ENCODE results near the gene CDC42EP2. TPM values are rescaled to one million over a fixed set of nuclear protein-coding genes. Genes with fewer than 3 reads are reported as not detected.
A peak's percentile ranks its signal among the peaks of the same experiment; 100 is the strongest.

The CDC42EP2 gene
- total RNA-seq, 1 donor from 2014 or later, result 20.6 TPM

- intact Hi-C loops (cut with DNase I), result no loop called here
- Histone ChIP-seq H3K4me1 (peaks cover 15 to 19% of the 10 kb centered on the region in 2 donors), H3K27ac (no peak overlapping the region), H3K4me3 (no peak overlapping the region), H3K9me3 (no peaks in the 10 kb centered on the region), H3K36me3 (peaks cover 47 to 49% of the 10 kb centered on the region in 2 donors), H3K27me3 (no peaks in the 10 kb centered on the region)
- peak in 1 of 3 experiments; percentile 14 for TF ChIP-seq CTCF (IDR thresholded peaks at IDR 0.05)
- no peak for DNase-seq (ENCODE audit: low spot score in 2 of 2)
Measured at GRCh38 chr11:65352783-65353182, 38.1 kb downstream of the CDC42EP2 start.

- peaks cover 41 to 43% of the 10 kb centered on the region in 2 donors for H3K36me3 ChIP-seq
- H3K4me3 ChIP-seq, result no peak overlapping the region
- intact Hi-C loops (cut with DNase I), result no loop called here
- TF ChIP-seq CTCF (IDR thresholded peaks at IDR 0.05), result no peak
- peaks cover 15 to 19% of the 10 kb centered on the region in 2 donors for H3K4me1 ChIP-seq
- H3K27ac ChIP-seq, result no peak overlapping the region
- no peaks in the 10 kb centered on the region for H3K27me3 ChIP-seq
- DNase-seq (ENCODE audit: low spot score in 2 of 2), result no peak
- H3K9me3 ChIP-seq, result no peaks in the 10 kb centered on the region
Measured at GRCh38 chr11:65353376-65353775, 38.7 kb downstream of the CDC42EP2 start.

- Histone ChIP-seq H3K27ac (peak overlapping the region in 1 of 2 donors; percentile 2), H3K27me3 (no peaks in the 10 kb centered on the region), H3K4me3 (peak overlapping the region; percentile 79 to 86), H3K36me3 (peaks cover 36 to 38% of the 10 kb centered on the region in 2 donors), H3K9me3 (no peaks in the 10 kb centered on the region), H3K4me1 (peaks cover 15 to 19% of the 10 kb centered on the region in 2 donors)
- intact Hi-C loops (cut with DNase I), result no loop called here
- no peak for TF ChIP-seq CTCF (IDR thresholded peaks at IDR 0.05)
- no peak for DNase-seq (ENCODE audit: low spot score in 2 of 2)
Measured at GRCh38 chr11:65353900-65354264, 39.2 kb downstream of the CDC42EP2 start.

GRCh38 chr11:65354265-65355012, 39.8 kb downstream of the CDC42EP2 start, which contains the start of gene TIGD3:
Gene TIGD3 (plus strand): TSS chr11:65354751. CDS start chr11:65355809, 1,058 bp downstream.
- Histone ChIP-seq H3K36me3 (peaks cover 31 to 32% of the 10 kb centered on the region in 2 donors), H3K4me3 (peak within 1 kb of the TSS; percentile 79 to 86), H3K4me1 (peaks cover 15 to 19% of the 10 kb centered on the region in 2 donors), H3K27me3 (no peaks in the 10 kb centered on the region), H3K9me3 (no peaks in the 10 kb centered on the region), H3K27ac (peak within 1 kb of the TSS in 1 of 2 donors; percentile 2)
- TF ChIP-seq CTCF (IDR thresholded peaks at IDR 0.05), result no peak
- peak; percentile 87 to 98 for DNase-seq (ENCODE audit: low spot score in 2 of 2)
- intact Hi-C loops (cut with DNase I), result loop anchor here (5.0 kb wide), 1 partner anchor 168 kb away; no protein-coding TSS in a partner anchor

GRCh38 chr11:65355013-65355775, 40.5 kb downstream of the CDC42EP2 start:
- H3K4me1 ChIP-seq, result peaks cover 15 to 19% of the 10 kb centered on the region in 2 donors
- no peak for DNase-seq (ENCODE audit: low spot score in 2 of 2)
- intact Hi-C loops (cut with DNase I), result loop anchor here (5.0 kb wide), 1 partner anchor 167 kb away; no protein-coding TSS in a partner anchor
- no peak for TF ChIP-seq CTCF (IDR thresholded peaks at IDR 0.05)
- H3K36me3 ChIP-seq, result peaks cover 23 to 25% of the 10 kb centered on the region in 2 donors
- H3K27me3 ChIP-seq, result no peaks in the 10 kb centered on the region
- no peak overlapping the region for H3K27ac ChIP-seq
- no peaks in the 10 kb centered on the region for H3K9me3 ChIP-seq
- peak overlapping the region; percentile 79 to 86 for H3K4me3 ChIP-seq
